Gastrocnemius medialis (tissue), 4 donors: Measurements from ENCODE around the gene GALNT13. TPM values are rescaled to one million over a fixed set of nuclear protein-coding genes. Genes with fewer than 3 reads are reported as not detected.

Experiments
- ATAC-seq, 2 donors: fragments of 150-250 bp; one replicate each; pipeline ENCODE4 v1.9.1; 2016
- DNase-seq, 2 donors: peaks; one replicate each; pipeline ENCODE4 v3.0.0-alpha.2; 2019
- H3K27ac ChIP-seq, 4 donors: fragments of 200-600 bp; sonication (generic); 1 replicate in 1 of 4; 2 replicates in 3 of 4; pipeline ENCODE4 v1.5.1; 2016 to 2018; ENCODE audit warnings: mild to moderate bottlenecking in 2 of 4, moderate library complexity in 1 of 4
- H3K27me3 ChIP-seq, 3 donors: fragments of 200-600 bp; sonication (generic) in 2 of 3; 1 replicate in 1 of 3; 2 replicates in 2 of 3; pipeline versions ENCODE4 v1.5.1 to v1.6.0; 2016 to 2019; ENCODE audit warnings: mild to moderate bottlenecking in 1 of 3, moderate library complexity in 1 of 3
- H3K36me3 ChIP-seq, 2 donors: fragments of 200-600 bp; sonication (generic) in 1 of 2; one replicate each; pipeline ENCODE4 v1.5.1; 2017 to 2018
- H3K4me1 ChIP-seq, 2 donors: fragments of 200-600 bp; sonication (generic) in 1 of 2; one replicate each; pipeline ENCODE4 v1.5.1; 2016 to 2017; ENCODE audit warnings: mild to moderate bottlenecking in 2 of 2
- H3K4me3 ChIP-seq, 4 donors: fragments of 200-600 bp; sonication (generic) in 3 of 4; 1 replicate in 1 of 4; 2 replicates in 3 of 4; pipeline ENCODE4 v1.5.1; 2016 to 2019; ENCODE audit warnings: mild to moderate bottlenecking in 2 of 4
- H3K9me3 ChIP-seq, 3 donors: fragments of 200-600 bp; sonication (generic) in 2 of 3; 1 replicate in 1 of 3; 2 replicates in 2 of 3; pipeline ENCODE4 v1.5.1; 2016 to 2019
- CTCF ChIP-seq, 5 experiments: fragments of 450-650 bp in 3 of 5; fragments of 200-600 bp in 2 of 5; sonication (generic) in 2 of 5; IDR thresholded peaks in 4 of 5; conservative IDR thresholded peaks in 1 of 5; 1 replicate in 4 of 5; 2 replicates in 1 of 5; pipeline ENCODE4 v1.5.1; 2016 to 2019; ENCODE audit warnings: antibody characterized with exemption in 5 of 5, mild to moderate bottlenecking in 3 of 5, moderate library complexity in 3 of 5
- POLR2A ChIP-seq, 2 donors: fragments of 450-650 bp; IDR thresholded peaks; one replicate each; pipeline ENCODE4 v1.6.1; 2017; ENCODE audit warnings: antibody characterized with exemption in 2 of 2, mild to moderate bottlenecking in 2 of 2, moderate library complexity in 2 of 2
- in situ Hi-C, 4 donors: fragments of 200-750 bp; cut with MboI; loops; one replicate each; pipeline versions ENCODE4 v1.15.0 to v1.8.0; 2017; ENCODE audit warnings: low sequenced_read_pairs in 4 of 4
- intact Hi-C: fragments of 100-400 bp; cut with DNase I; formaldehyde crosslinking; loops from one replicate; pipeline ENCODE4 v1.15.1; 2023; ENCODE audit warnings: low total_unique reads
- total RNA-seq, 4 donors: library from RNA; depleted of rRNA; stranded (reverse); fragments of >200 nt; gene quantifications; one replicate each; pipeline versions ENCODE4 v1.1.0 to v1.2.3, GENCODE V29; 2016

The GALNT13 gene
- total RNA-seq, 4 donors from 2014 or later, result 0.10 TPM; not detected in 3

- intact Hi-C loops, result no loop called here
- Histone ChIP-seq H3K27ac (no peak overlapping the region), H3K9me3 (no peaks in the 10 kb centered on the region), H3K4me1 (no peaks in the 10 kb centered on the region), H3K4me3 (no peak overlapping the region), H3K36me3 (no peaks in the 10 kb centered on the region), H3K27me3 (no peaks in the 10 kb centered on the region)
- ATAC-seq, result no peak
- no peak for DNase-seq
- in situ Hi-C loops, result no loop called here
- TF ChIP-seq POLR2A (IDR thresholded peaks at IDR 0.05) (no peak), CTCF (IDR thresholded peaks at IDR 0.05 in 4 of 5, conservative IDR thresholded peaks at IDR 0.05 in 1 of 5) (no peak)
These were observed 466.7 kb downstream of the GALNT13 start for GRCh38 chr2:154338352-154338967.

GRCh38 chr2:154343282-154343681 lies 471.6 kb downstream of the GALNT13 start:
- H3K27ac ChIP-seq, result no peak overlapping the region
- no peak for TF ChIP-seq CTCF (IDR thresholded peaks at IDR 0.05 in 4 of 5, conservative IDR thresholded peaks at IDR 0.05 in 1 of 5)
- TF ChIP-seq POLR2A (IDR thresholded peaks at IDR 0.05), result no peak
- H3K4me3 ChIP-seq, result no peak overlapping the region
- H3K36me3 ChIP-seq, result no peaks in the 10 kb centered on the region
- H3K4me1 ChIP-seq, result no peaks in the 10 kb centered on the region
- intact Hi-C loops, result no loop called here
- ATAC-seq, result no peak
- DNase-seq, result no peak
- in situ Hi-C loops, result no loop called here
- no peaks in the 10 kb centered on the region for H3K27me3 ChIP-seq
- no peaks in the 10 kb centered on the region for H3K9me3 ChIP-seq

- intact Hi-C loops (no loop called here), in situ Hi-C loops (no loop called here)
- Histone ChIP-seq H3K9me3 (no peaks in the 10 kb centered on the region), H3K4me3 (no peak overlapping the region), H3K27me3 (no peaks in the 10 kb centered on the region), H3K27ac (no peak overlapping the region), H3K36me3 (no peaks in the 10 kb centered on the region), H3K4me1 (no peaks in the 10 kb centered on the region)
- DNase-seq (no peak), ATAC-seq (no peak)
- TF ChIP-seq CTCF (IDR thresholded peaks at IDR 0.05 in 4 of 5, conservative IDR thresholded peaks at IDR 0.05 in 1 of 5) (no peak), POLR2A (IDR thresholded peaks at IDR 0.05) (no peak)
These were observed 479.2 kb downstream of the GALNT13 start for GRCh38 chr2:154350911-154351310.

- DNase-seq (no peak), ATAC-seq (no peak)
- Histone ChIP-seq H3K27ac (no peak overlapping the region), H3K4me3 (no peak overlapping the region), H3K4me1 (no peaks in the 10 kb centered on the region), H3K36me3 (no peaks in the 10 kb centered on the region), H3K9me3 (no peaks in the 10 kb centered on the region), H3K27me3 (no peaks in the 10 kb centered on the region)
- in situ Hi-C loops (no loop called here), intact Hi-C loops (no loop called here)
- no peak for TF ChIP-seq CTCF (IDR thresholded peaks at IDR 0.05 in 4 of 5, conservative IDR thresholded peaks at IDR 0.05 in 1 of 5)
- TF ChIP-seq POLR2A (IDR thresholded peaks at IDR 0.05), result no peak
These were observed 489.6 kb downstream of the GALNT13 start for GRCh38 chr2:154361276-154361675.

- no peak for ATAC-seq
- no peaks in the 10 kb centered on the region for H3K27me3 ChIP-seq
- TF ChIP-seq POLR2A (IDR thresholded peaks at IDR 0.05), result no peak
- TF ChIP-seq CTCF (IDR thresholded peaks at IDR 0.05 in 4 of 5, conservative IDR thresholded peaks at IDR 0.05 in 1 of 5), result no peak
- intact Hi-C loops, result no loop called here
- H3K4me3 ChIP-seq, result no peak overlapping the region
- DNase-seq, result no peak
- no peaks in the 10 kb centered on the region for H3K9me3 ChIP-seq
- no peak overlapping the region for H3K27ac ChIP-seq
- H3K4me1 ChIP-seq, result no peaks in the 10 kb centered on the region
- H3K36me3 ChIP-seq, result no peaks in the 10 kb centered on the region
- in situ Hi-C loops, result no loop called here
These were observed 496.4 kb downstream of the GALNT13 start for GRCh38 chr2:154368153-154368552.
